GM03348 (cell line): ENCODE results near the gene ERCC8.
"Not testable (repeated sequence)": the region's sequence is repeated elsewhere in the genome, so short reads cannot be mapped to it uniquely, and the experiment has no call there.

Experiments used
- DNase-seq: peaks from one replicate; pipeline ENCODE4 v3.0.0; 2012; ENCODE audit warnings: low spot score

Gene ERCC8, protein sequence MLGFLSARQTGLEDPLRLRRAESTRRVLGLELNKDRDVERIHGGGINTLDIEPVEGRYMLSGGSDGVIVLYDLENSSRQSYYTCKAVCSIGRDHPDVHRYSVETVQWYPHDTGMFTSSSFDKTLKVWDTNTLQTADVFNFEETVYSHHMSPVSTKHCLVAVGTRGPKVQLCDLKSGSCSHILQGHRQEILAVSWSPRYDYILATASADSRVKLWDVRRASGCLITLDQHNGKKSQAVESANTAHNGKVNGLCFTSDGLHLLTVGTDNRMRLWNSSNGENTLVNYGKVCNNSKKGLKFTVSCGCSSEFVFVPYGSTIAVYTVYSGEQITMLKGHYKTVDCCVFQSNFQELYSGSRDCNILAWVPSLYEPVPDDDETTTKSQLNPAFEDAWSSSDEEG

GRCh38 chr5:60944904-60945812, at the start of gene ERCC8, which contains the start of gene NDUFAF2:
Gene ERCC8 (minus strand): TSS chr5:60945070. CDS start chr5:60945008, 62 bp downstream.
Gene NDUFAF2 (plus strand): TSS chr5:60945205. CDS start chr5:60945256, 51 bp downstream.
- peak; percentile 98 for DNase-seq

- DNase-seq, result no peak
Observed at GRCh38 chr5:60993875-60994571, 49.2 kb upstream of the ERCC8 start.

- no peak for DNase-seq
Observed at GRCh38 chr5:60993425-60993824, 48.6 kb upstream of the ERCC8 start.

GRCh38 chr5:60992871-60993270, 48.0 kb upstream of the ERCC8 start:
- DNase-seq, result no peak

- no peak for DNase-seq
Observed at GRCh38 chr5:60989790-60990189, 44.9 kb upstream of the ERCC8 start.

- not testable (repeated sequence) for DNase-seq
Observed at GRCh38 chr5:60982127-60982526, 37.3 kb upstream of the ERCC8 start.

- DNase-seq, result no peak
Observed at GRCh38 chr5:60980511-60980910, 35.6 kb upstream of the ERCC8 start.

DNA sequence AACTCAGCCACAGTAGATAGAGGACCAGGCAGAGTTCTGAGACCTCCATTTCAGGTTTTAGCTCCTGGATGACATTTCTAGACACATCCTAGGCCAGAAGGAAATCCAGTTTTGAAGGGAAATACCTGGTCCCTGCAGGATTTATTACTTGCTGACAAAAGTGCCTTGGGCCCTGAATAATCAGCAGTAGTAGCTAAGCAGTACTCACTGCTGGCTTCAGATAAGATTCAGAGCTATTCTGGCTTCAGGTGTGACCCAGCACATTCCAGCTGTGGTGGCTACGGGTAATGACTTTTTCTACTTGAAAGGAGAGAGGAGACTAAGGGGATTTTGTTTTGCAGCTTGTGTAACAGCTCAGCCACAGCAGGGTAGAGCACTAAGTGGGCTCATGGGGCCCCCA, 34.1 kb upstream of the ERCC8 start:
- DNase-seq, result no peak

DNA sequence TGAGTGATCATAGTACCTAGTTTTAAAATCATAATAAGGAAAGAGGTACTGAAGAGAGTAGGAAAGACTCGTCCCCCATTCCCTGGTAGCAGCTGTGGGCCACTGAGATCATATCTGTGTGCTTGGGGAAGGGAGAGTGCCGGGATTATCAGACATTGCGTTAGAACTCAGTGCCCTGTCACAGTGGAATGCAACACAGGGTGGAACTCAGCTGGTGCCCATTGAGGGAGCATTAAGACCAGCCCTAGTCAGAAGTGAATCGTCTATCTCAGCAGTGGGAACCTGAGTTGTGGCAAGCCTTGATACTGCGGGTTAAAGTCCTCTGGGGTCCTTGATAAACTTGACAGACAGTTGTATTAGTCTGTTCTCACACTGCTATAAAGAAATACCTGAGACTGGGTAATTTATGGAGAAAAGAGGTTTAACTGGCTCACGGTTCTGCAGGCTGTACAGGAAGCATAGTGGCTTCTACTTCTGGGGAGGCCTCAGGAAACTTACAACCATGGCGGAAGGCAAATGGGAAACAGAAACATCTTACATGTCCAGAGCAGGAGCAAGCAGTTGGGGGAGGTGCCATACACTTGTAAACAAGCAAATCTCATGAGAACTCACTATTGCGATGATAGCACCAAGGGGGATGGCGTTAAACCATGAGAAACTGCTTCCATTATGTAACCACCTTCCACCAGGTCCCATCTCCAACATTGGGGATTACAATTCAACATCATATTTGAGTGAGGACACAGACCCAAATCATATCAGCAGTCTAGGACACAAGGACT, 33.3 kb upstream of the ERCC8 start:
- no peak for DNase-seq

DNA sequence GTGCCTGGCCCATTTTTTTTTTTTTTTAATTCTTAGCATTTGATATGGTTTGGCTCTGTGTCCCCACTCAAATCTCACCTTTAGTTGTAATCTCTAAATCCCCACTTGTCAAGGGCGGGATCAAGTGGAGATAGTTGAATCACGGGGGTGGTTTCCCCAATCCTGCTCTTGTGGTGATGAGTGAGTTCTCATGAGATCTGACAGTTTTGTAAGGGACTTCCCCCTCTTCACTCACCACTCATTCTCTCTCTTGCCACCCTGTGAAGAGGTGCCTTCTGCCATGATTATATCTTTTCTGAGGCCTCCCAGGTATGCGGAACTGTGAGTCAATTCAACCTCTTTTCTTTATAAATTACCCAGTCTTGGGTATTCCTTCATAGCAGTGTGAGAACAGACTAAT, 27.4 kb upstream of the ERCC8 start:
- no peak for DNase-seq

GRCh38 chr5:60961685-60962084, 16.8 kb upstream of the ERCC8 start:
- DNase-seq, result no peak

- peak; percentile 31 for DNase-seq
Observed at GRCh38 chr5:60960591-60960990, 15.7 kb upstream of the ERCC8 start.

DNA sequence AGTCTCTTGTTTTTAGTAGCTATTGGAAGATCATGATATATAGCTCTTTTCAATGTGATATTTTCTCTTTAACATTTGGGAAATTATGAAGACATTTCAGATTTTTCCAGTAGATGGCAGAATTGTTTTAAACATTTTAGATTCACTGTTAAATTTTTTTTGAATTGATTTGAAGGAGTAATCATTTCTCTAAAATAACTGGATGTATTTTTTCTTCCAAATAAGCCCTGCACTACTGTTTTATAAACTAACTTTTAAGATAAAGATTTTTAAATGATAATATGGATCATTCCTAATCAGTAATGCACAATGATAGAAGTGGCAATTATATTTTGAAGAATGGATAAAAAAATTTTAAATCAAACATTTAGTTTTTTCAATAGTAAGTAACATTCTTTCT, 14.3 kb upstream of the ERCC8 start:
- DNase-seq, result peak; percentile 21

DNA sequence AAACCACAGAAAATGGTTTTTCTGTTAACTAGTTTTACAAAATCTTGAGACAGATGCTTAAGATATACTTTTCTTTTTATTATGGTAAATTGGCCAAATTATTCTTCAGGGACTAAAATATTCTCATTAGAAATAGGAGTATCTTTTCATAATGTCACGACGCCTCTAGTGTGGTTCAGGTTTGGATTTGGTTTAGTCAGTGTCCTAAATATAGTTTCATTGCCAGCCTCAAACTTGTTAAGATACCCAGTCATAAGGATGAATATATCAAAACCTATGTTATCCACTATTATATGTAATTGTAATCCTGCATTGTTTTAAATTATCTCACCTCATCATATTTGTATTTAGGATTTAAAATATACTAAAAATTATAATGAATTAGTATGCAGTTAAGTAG, 13.8 kb upstream of the ERCC8 start:
- DNase-seq, result no peak

GRCh38 chr5:60958088-60958487, 13.2 kb upstream of the ERCC8 start:
- DNase-seq, result no peak

DNA sequence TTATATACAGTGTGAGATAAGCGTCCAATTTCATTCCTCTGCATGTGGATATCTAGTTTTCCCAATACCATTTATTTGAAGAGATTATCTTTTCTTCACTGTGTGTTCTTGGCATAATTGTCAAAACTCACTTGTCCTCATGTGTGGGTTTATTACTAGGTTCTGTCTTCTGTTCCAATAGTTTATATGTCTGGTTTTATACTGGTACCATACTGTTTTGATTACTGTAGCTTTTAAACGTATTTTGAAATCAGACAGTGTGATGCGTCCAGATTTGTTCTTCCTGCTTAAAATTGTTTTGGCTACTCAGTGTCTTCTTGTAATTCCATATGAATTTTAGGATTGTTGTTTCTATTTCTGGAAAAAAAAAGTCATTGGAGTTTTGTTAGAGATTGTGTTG, 10.4 kb upstream of the ERCC8 start:
- DNase-seq, result no peak

DNA sequence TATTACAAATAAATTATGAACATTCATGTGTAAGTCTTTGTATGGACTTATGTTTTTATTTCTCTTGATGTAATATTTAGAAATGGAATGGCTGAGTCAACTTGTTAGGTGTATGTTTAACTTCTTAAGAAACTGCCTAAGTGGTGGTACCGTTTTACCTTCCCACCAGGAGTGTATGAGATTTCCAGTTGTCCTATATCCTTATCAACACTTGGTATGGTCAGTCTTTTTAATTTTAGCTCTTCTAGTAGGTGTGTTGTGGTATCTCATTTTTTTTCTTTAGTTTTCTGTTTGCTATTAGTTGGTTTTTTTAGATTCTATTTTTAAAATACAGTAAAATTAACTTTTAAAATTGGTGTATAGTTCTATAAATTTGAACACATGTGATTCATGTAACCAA, 3.9 kb upstream of the ERCC8 start:
- no peak for DNase-seq

DNA sequence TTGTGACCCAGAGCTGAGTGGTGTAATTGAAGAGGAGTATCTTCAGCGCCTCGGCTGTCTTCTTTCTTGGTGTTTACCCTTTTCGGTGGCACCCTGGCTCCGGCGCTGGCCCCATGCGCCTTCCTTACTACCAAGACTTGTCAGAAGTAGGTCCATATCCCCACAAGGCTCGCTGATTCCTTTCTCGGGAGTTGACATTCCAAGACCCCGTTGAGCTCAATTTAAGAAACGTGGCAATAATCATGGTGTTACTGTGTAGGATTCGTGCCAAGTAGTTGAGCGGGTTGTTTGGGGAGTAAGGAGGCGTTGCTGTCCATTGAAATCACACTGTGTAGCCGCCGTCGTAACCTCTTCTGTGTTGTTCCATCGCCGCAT, 930 bp upstream of the ERCC8 start:
- DNase-seq, result peak; percentile 55

DNA sequence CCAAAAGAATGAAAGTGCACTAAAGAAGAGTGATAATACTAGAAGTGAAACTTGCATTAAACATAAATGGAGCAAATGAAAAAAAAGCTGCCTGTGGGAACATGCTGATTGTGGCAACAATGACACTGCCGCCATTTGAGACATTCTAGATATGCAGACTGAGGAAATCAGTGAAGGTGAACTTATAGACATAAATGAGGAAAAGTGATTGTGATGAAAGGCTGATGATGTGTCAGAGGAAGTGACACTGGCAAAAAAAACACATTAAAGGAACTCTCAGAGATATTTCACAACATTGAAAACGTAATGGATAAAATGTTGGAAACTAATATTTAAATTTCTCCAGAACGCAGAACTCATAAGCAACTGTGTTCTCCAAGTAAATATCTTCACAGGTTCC, 1.2 kb downstream of the ERCC8 start:
- DNase-seq, result no peak

- DNase-seq, result no peak
Observed at GRCh38 chr5:60929024-60929423, 15.8 kb downstream of the ERCC8 start.

GRCh38 chr5:60927450-60927849, 17.4 kb downstream of the ERCC8 start:
- no peak for DNase-seq

- DNase-seq, result no peak
Observed at GRCh38 chr5:60918466-60918865, 26.4 kb downstream of the ERCC8 start.
